ENCODE measurements around the gene SCAMP2. TPM values are rescaled to one million over a fixed set of nuclear protein-coding genes. Genes with fewer than 3 reads are reported as not detected.

Gene SCAMP2
- total and polyA plus RNA-seq, 9 donors = 17.3 to 74.5 (median 54.2) TPM

DNA sequence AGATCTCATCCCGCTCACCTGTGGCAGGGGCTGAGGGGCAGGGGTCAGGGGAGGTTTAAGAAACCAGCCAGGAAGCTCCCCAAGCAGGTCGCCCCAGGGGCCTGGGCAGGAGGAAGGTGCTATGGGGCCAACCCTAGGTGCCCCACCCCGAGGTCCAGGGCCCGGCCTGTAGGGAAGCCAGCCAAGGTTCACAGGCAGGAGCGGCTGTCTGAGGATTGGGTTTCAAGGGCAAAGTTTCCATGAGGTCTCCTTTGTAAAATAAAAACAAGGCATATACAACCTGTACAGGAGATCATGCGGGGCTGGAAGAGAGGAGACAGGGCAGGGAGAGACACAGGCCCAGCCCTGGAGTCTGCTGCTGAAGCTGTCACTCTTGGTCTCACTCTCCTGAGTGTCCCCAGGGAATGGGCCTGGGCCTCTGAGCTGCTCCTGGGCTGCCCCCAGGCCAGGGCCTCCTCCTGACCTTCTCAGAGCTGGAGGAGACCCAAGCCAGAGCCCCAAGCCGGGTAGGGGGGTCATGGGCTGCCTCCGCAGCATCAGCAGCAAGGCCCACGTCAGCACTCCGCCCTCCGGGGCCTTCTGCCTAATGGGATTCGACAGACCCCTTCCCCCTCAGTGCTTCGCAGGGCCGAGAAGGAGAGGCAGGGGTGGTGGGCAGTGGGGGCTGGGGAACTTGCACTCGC lies 41.2 kb downstream of the SCAMP2 start:
- Histone ChIP-seq H3K36me3 (ENCODE audit: control insufficient read depth, insufficient read depth, low read length) (peaks cover 11% of the 10 kb centered on the region), H3K4me3 (ENCODE audit: low read length) (no peak overlapping the region), H3K27me3 (ENCODE audit: control insufficient read depth, insufficient read depth, low read length) (peaks cover 17% of the 10 kb centered on the region), H3K9me3 (replicated peaks; ENCODE audit: control insufficient read depth, low read depth, low read length) (no peaks in the 10 kb centered on the region), H3K4me1 (ENCODE audit: control insufficient read depth, insufficient read depth, low read length) (peaks cover 41% of the 10 kb centered on the region), H3K27ac (ENCODE audit: low read length) (no peak overlapping the region)
- DNase-seq = no peak
- WGBS (ENCODE audit: insufficient coverage) = 74% methylated on average over 3 of the region's 15 CpGs

- WGBS (ENCODE audit: insufficient coverage) = 77% methylated on average over 4 of the region's 5 CpGs
- Histone ChIP-seq H3K27ac (ENCODE audit: low read length) (no peak overlapping the region), H3K4me1 (ENCODE audit: control insufficient read depth, insufficient read depth, low read length) (peaks cover 46% of the 10 kb centered on the region), H3K36me3 (ENCODE audit: control insufficient read depth, insufficient read depth, low read length) (peaks cover 4% of the 10 kb centered on the region), H3K27me3 (ENCODE audit: control insufficient read depth, insufficient read depth, low read length) (peaks cover 27% of the 10 kb centered on the region), H3K9me3 (replicated peaks; ENCODE audit: control insufficient read depth, low read depth, low read length) (no peaks in the 10 kb centered on the region), H3K4me3 (ENCODE audit: low read length) (no peak overlapping the region)
- peak; percentile 78 for DNase-seq
Observed at GRCh38 chr15:74830868-74831267, 42.3 kb downstream of the SCAMP2 start.

DNA sequence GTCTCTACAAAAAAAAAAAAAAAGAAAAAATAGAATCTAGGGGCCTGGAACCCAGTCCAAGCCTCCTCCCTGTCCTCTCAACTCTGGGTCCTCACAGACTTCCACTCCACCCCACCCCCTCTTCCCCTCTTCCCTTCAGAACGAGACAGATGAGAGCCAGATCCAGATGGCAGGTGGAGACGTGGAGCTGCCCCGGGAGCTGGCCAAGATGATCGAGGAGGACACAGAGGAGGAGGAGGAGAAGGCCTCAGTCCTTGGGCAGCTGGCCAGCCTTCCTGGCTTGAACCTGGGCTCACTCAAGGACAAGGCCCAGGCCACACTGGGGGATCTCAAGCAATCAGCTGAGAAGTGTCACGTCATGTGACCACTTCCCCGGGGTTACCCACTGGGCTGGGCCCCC lies 43.2 kb downstream of the SCAMP2 start:
- Histone ChIP-seq H3K36me3 (ENCODE audit: control insufficient read depth, insufficient read depth, low read length) (no peaks in the 10 kb centered on the region), H3K4me1 (ENCODE audit: control insufficient read depth, insufficient read depth, low read length) (peaks cover 46% of the 10 kb centered on the region), H3K27me3 (ENCODE audit: control insufficient read depth, insufficient read depth, low read length) (peaks cover 36% of the 10 kb centered on the region), H3K4me3 (ENCODE audit: low read length) (no peak overlapping the region), H3K27ac (ENCODE audit: low read length) (no peak overlapping the region), H3K9me3 (replicated peaks; ENCODE audit: control insufficient read depth, low read depth, low read length) (no peaks in the 10 kb centered on the region)
- 60% methylated on average over 5 of the region's 6 CpGs for WGBS (ENCODE audit: insufficient coverage)
- no peak for DNase-seq

DNA sequence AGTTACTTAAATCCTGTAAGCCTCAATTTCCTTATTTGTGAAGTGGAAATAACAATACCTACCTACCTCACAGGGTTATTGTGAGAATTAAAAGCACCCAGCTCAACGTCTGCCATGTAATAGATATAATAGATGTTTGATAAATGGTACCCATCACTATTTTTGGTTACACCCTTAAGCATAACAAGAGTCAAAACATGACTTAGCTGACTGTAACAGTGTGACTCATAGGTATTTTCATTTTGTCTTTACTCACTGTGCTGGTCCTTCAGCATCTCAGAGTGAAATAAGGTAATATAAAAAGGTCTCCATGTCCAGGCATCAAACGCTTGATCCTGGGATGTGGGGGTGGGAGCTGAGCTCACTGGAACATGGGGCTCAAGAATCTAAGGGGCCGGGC lies 43.7 kb downstream of the SCAMP2 start:
- no peak for DNase-seq
- Histone ChIP-seq H3K9me3 (replicated peaks; ENCODE audit: control insufficient read depth, low read depth, low read length) (no peaks in the 10 kb centered on the region), H3K27me3 (ENCODE audit: control insufficient read depth, insufficient read depth, low read length) (peaks cover 40% of the 10 kb centered on the region), H3K4me3 (ENCODE audit: low read length) (no peak overlapping the region), H3K36me3 (ENCODE audit: control insufficient read depth, insufficient read depth, low read length) (no peaks in the 10 kb centered on the region), H3K4me1 (ENCODE audit: control insufficient read depth, insufficient read depth, low read length) (peaks cover 46% of the 10 kb centered on the region), H3K27ac (ENCODE audit: low read length) (no peak overlapping the region)
- WGBS (ENCODE audit: insufficient coverage) = 61% methylated on average over 2 of the region's 3 CpGs

DNA sequence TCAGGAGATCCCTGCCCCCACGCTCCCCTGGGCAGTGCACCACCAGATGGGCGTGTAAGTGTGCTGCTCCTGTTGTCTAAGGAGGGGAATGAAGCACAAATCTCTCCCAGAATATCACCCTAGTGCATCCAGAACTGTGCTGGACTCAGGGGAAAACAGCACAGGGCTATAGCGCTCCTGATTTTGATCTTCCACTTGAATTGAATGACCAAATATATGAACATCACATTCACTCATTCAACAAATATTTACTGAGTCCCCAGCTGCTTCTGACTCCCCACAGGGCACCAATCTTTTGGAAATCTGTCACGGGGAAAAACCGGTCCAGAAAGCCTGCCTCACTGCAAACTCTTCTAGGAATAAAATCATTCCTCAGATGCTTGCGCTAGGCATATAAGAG lies 44.3 kb downstream of the SCAMP2 start:
- Histone ChIP-seq H3K9me3 (replicated peaks; ENCODE audit: control insufficient read depth, low read depth, low read length) (no peaks in the 10 kb centered on the region), H3K27me3 (ENCODE audit: control insufficient read depth, insufficient read depth, low read length) (peaks cover 46% of the 10 kb centered on the region), H3K4me1 (ENCODE audit: control insufficient read depth, insufficient read depth, low read length) (peaks cover 43% of the 10 kb centered on the region), H3K4me3 (ENCODE audit: low read length) (no peak overlapping the region), H3K36me3 (ENCODE audit: control insufficient read depth, insufficient read depth, low read length) (no peaks in the 10 kb centered on the region), H3K27ac (ENCODE audit: low read length) (no peak overlapping the region)
- WGBS (ENCODE audit: insufficient coverage) = 100% methylated on average over 1 of the region's 6 CpGs
- no peak for DNase-seq

DNA sequence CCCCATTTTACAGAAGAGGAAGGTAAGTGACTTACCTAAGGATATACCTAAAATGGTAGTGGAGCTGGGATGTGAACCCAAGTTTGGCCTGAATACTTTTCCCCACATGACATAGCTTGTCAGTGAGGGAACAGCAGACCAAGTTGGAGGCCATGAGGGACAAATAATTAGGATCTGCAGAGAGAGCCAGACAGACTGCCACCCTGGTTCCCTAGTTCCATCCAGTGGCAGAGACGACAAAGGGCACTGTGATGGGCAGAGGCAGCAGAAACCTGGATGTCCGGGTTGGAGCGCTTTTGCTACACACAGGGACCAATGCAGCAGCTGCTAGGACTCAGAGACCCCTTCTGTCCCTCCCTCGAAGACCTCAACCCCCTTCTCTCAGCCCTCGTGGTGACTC lies 45.6 kb downstream of the SCAMP2 start:
- no peaks in the 10 kb centered on the region for H3K36me3 ChIP-seq (ENCODE audit: control insufficient read depth, insufficient read depth, low read length)
- WGBS (ENCODE audit: insufficient coverage) = 52% methylated on average over 5 of the region's 5 CpGs
- DNase-seq = no peak
- no peaks in the 10 kb centered on the region for H3K9me3 ChIP-seq (replicated peaks; ENCODE audit: control insufficient read depth, low read depth, low read length)
- H3K4me3 ChIP-seq (ENCODE audit: low read length) = no peak overlapping the region
- H3K27me3 ChIP-seq (ENCODE audit: control insufficient read depth, insufficient read depth, low read length) = peaks cover 46% of the 10 kb centered on the region
- no peak overlapping the region for H3K27ac ChIP-seq (ENCODE audit: low read length)
- peaks cover 32% of the 10 kb centered on the region for H3K4me1 ChIP-seq (ENCODE audit: control insufficient read depth, insufficient read depth, low read length)

DNA sequence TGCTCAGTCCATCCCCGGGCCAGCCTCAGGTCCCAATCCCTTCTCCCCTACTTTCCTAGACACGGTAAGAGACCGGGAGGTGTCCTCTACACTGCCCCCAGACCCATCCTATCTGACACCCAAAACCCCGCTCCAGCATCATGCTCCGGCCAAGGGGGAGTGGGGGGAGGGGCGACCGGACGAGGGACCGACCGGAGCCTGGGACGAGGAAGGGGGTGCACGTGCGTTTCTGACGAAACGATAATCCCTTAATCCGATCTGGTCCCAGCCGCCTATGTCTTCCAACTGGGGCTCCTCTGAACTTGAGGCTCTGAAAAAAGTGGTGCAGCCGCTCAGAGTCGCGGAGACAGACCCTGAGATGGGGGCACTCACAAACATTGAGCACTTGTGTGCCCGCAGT lies 46.2 kb downstream of the SCAMP2 start:
- H3K27ac ChIP-seq (ENCODE audit: low read length) = no peak overlapping the region
- H3K9me3 ChIP-seq (replicated peaks; ENCODE audit: control insufficient read depth, low read depth, low read length) = no peaks in the 10 kb centered on the region
- H3K4me3 ChIP-seq (ENCODE audit: low read length) = no peak overlapping the region
- H3K27me3 ChIP-seq (ENCODE audit: control insufficient read depth, insufficient read depth, low read length) = peaks cover 48% of the 10 kb centered on the region
- no peaks in the 10 kb centered on the region for H3K36me3 ChIP-seq (ENCODE audit: control insufficient read depth, insufficient read depth, low read length)
- WGBS (ENCODE audit: insufficient coverage) = 14% methylated on average over 17 of the region's 21 CpGs
- H3K4me1 ChIP-seq (ENCODE audit: control insufficient read depth, insufficient read depth, low read length) = peaks cover 25% of the 10 kb centered on the region
- DNase-seq = no peak

- H3K9me3 ChIP-seq (replicated peaks; ENCODE audit: control insufficient read depth, low read depth, low read length) = no peaks in the 10 kb centered on the region
- no peak within 1 kb of the TSS for H3K4me3 ChIP-seq (ENCODE audit: low read length)
- no peaks in the 10 kb centered on the region for H3K36me3 ChIP-seq (ENCODE audit: control insufficient read depth, insufficient read depth, low read length)
- no peak for DNase-seq
- peaks cover 20% of the 10 kb centered on the region for H3K4me1 ChIP-seq (ENCODE audit: control insufficient read depth, insufficient read depth, low read length)
- 0% methylated on average over 23 of the region's 44 CpGs for WGBS (ENCODE audit: insufficient coverage)
- peaks cover 51% of the 10 kb centered on the region for H3K27me3 ChIP-seq (ENCODE audit: control insufficient read depth, insufficient read depth, low read length)
- H3K27ac ChIP-seq (ENCODE audit: low read length) = no peak within 1 kb of the TSS
Observed at GRCh38 chr15:74826364-74826819, 46.8 kb downstream of the SCAMP2 start, which contains the start of gene CPLX3. Gene CPLX3, plus strand, starts transcription at chr15:74826627. Its CDS starts 77 bp downstream, at chr15:74826704.

- Histone ChIP-seq H3K9me3 (replicated peaks; ENCODE audit: control insufficient read depth, low read depth, low read length) (no peaks in the 10 kb centered on the region), H3K27me3 (ENCODE audit: control insufficient read depth, insufficient read depth, low read length) (peaks cover 51% of the 10 kb centered on the region), H3K4me1 (ENCODE audit: control insufficient read depth, insufficient read depth, low read length) (peaks cover 14% of the 10 kb centered on the region), H3K36me3 (ENCODE audit: control insufficient read depth, insufficient read depth, low read length) (no peaks in the 10 kb centered on the region), H3K4me3 (ENCODE audit: low read length) (no peak overlapping the region), H3K27ac (ENCODE audit: low read length) (no peak overlapping the region)
- no peak for DNase-seq
- 33% methylated on average over 6 of the region's 10 CpGs for WGBS (ENCODE audit: insufficient coverage)
Observed at GRCh38 chr15:74825866-74826265, 47.3 kb downstream of the SCAMP2 start.

DNA sequence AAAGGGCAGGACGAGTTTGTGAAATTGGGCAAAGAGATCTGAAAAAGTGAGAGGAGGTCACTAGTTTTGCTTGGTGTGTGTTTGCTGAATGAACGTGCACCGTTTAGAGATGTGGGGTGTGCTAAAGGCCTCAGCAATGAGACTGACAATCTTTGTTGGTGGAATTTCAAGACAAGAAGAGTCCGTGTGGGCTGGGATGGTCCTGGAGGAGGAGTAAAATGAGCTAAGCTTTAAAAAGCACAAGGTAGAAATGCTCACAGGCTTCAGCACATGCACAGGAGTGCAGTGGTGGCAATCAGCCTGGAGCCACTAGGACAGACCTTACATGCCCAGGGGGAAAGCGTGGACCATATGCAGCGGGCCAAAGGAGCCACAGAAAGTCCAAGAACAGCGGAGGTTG lies 48.2 kb downstream of the SCAMP2 start:
- Histone ChIP-seq H3K27me3 (ENCODE audit: control insufficient read depth, insufficient read depth, low read length) (peaks cover 51% of the 10 kb centered on the region), H3K9me3 (replicated peaks; ENCODE audit: control insufficient read depth, low read depth, low read length) (no peaks in the 10 kb centered on the region), H3K36me3 (ENCODE audit: control insufficient read depth, insufficient read depth, low read length) (no peaks in the 10 kb centered on the region), H3K4me3 (ENCODE audit: low read length) (no peak overlapping the region), H3K4me1 (ENCODE audit: control insufficient read depth, insufficient read depth, low read length) (peaks cover 7% of the 10 kb centered on the region), H3K27ac (ENCODE audit: low read length) (no peak overlapping the region)
- DNase-seq = no peak
- 61% methylated on average over 7 of the region's 7 CpGs for WGBS (ENCODE audit: insufficient coverage)

Data from muscle of leg (tissue), 11 donors.